ENCODE results near the gene HNRNPA2B1.
A peak's percentile ranks its signal among the peaks of the same experiment; 100 is the strongest.
"Not testable (repeated sequence)": the region's sequence is repeated elsewhere in the genome, so short reads cannot be mapped to it uniquely, and the experiment has no call there.

The HNRNPA2B1 gene

DNA sequence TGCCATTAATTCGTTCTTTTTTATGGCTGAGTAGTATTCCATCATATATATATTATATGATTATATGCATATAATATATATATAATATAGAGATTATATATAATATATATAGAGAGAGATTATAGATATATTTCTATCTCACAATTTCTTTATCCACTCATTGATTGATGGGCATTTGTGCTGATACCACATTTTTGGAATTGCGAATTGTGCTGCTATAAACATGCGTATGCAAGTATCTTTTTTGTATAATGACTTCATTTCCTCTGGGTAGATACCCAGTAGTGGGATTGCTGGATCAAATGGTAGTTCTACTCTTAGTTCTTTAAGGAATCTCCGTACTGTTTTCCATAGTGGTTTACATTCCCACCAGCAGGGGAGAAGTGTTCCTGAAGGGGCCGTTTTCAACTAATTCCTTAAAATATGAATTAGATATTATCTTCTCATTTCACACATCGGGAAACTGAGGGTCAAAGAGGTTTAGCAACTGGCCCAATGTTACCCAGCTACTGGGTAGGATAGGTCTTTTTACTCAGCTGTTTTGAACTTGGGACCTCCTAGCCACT, 32.0 kb downstream of the HNRNPA2B1 start:
- no peak overlapping the region for H3K9ac ChIP-seq
- no peaks in the 10 kb centered on the region for H3K27me3 ChIP-seq
- H3K4me3 ChIP-seq, result no peak overlapping the region
- H3K9me3 ChIP-seq, result peaks cover 8% of the 10 kb centered on the region; the same call in 1 of the 2 replicates
- no peak overlapping the region for H3K4me2 ChIP-seq
- H3K27ac ChIP-seq, result no peak overlapping the region
- H4K20me1 ChIP-seq, result peaks cover 16% of the 10 kb centered on the region
- no peak for TF ChIP-seq Cebpa-rat (IDR thresholded peaks at IDR 0.05)
- peaks cover 33% of the 10 kb centered on the region for H3K36me3 ChIP-seq
- no peaks in the 10 kb centered on the region for H3K4me1 ChIP-seq

DNA sequence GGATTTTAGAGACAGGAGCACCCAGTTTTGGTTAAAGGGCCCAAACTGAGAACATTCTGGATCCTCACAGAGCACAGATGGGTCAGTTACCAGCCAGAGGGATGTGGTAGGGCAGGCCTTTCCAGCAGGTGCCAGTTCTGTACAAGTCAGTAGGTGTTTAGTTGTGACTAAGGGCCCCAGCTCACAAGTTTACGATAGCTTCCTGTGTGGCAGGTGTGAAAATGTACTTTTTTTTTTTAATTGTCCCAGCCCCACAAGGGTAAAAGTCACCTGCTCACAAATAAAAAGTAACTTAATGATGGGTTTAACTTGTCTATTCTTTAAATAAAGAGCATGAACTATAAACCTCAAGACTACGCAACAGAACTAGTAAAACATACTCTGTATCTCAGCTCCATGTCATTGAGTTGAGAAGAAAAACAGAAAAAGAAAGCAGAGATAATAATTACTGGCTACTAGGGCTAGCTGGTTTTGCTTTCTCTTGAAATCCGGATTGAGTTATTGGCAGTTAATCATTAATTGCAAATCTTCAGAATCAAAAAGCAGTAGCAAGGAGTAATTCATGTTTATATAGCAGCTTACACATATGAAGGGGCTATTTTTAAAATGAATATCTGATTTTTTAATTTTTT, 33.1 kb downstream of the HNRNPA2B1 start:
- Histone ChIP-seq H3K4me2 (no peak overlapping the region), H3K36me3 (peaks cover 33% of the 10 kb centered on the region), H3K27ac (no peak overlapping the region), H3K9me3 (peaks cover 8% of the 10 kb centered on the region; the same call in 1 of the 2 replicates), H3K27me3 (no peaks in the 10 kb centered on the region), H3K4me3 (no peak overlapping the region), H3K4me1 (no peaks in the 10 kb centered on the region), H4K20me1 (peaks cover 16% of the 10 kb centered on the region), H3K9ac (no peak overlapping the region)
- no peak for TF ChIP-seq Cebpa-rat (IDR thresholded peaks at IDR 0.05)

GRCh38 chr7:26166684-26167266, 33.8 kb downstream of the HNRNPA2B1 start:
- Histone ChIP-seq H3K27ac (no peak overlapping the region), H3K36me3 (peaks cover 32% of the 10 kb centered on the region), H3K4me1 (no peaks in the 10 kb centered on the region), H3K27me3 (no peaks in the 10 kb centered on the region), H3K4me2 (no peak overlapping the region), H4K20me1 (peaks cover 16% of the 10 kb centered on the region), H3K9me3 (peaks cover 7% of the 10 kb centered on the region; the same call in 1 of the 2 replicates), H3K4me3 (no peak overlapping the region), H3K9ac (0 out of 2 replicates have a peak overlapping the region, but pooled peaks have one; percentile 35)
- TF ChIP-seq Cebpa-rat (IDR thresholded peaks at IDR 0.05), result no peak

DNA sequence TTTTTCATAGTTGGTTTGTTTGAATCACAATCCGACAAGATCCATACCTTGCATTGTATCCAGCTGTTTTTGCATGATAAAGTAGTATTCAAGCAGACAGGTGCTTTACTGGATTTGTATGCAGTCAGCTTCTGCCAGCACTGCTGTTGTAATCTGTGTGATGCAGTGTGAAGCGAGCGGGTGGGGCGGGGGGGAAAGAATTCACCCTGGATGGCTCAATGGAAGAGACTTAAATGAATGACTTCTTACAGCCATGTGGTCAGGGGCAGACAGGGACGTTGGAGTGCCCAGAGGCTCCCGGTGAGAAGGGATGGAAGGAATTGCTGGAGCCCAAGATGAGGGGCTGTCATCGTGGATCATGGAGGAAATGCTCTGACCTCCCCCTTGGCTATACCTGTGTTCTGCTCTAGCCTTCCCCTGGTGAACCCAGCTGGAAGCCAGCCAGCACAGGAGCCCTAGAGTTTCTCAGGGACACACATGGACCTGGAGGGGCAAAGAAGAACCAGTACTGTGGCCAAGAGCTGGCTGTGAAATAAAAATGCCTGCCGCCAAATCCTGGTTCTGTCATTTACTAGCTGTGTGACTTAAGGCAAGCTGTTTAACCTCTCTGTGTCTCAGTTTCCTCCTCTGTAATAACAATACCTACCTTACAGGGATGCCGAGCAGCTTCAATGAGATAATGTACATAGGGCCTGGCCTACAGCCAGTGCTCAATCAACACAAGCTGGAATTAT, 34.4 kb downstream of the HNRNPA2B1 start:
- no peak overlapping the region for H3K4me2 ChIP-seq
- no peak for TF ChIP-seq Cebpa-rat (IDR thresholded peaks at IDR 0.05)
- peaks cover 28% of the 10 kb centered on the region for H3K36me3 ChIP-seq
- no peak overlapping the region for H3K27ac ChIP-seq
- H3K9ac ChIP-seq, result no peak overlapping the region
- no peak overlapping the region for H3K4me3 ChIP-seq
- no peaks in the 10 kb centered on the region for H3K4me1 ChIP-seq
- peaks cover under 1% of the 10 kb centered on the region; the same call in 1 of the 2 replicates for H3K9me3 ChIP-seq
- peaks cover 16% of the 10 kb centered on the region for H4K20me1 ChIP-seq
- no peaks in the 10 kb centered on the region for H3K27me3 ChIP-seq

DNA sequence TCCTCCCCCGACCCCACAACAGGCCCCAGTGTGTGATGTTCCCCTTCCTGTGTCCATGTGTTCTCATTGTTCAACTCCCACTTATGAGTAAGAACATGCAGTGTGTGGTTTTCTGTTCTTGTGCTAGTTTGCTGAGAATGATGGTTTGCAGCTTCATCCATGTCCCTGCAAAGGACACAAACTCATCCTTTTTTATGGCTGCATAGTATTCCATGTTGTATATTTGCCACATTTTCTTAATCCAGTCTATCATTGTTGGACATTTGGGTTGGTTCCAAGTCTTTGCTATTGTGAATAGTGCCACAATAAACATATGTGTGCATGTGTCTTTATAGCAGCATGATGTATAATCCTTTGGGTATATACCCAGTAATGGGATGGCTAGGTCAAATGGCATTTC, 36.7 kb downstream of the HNRNPA2B1 start:
- Histone ChIP-seq H4K20me1 (peaks cover 16% of the 10 kb centered on the region; the same call in 1 of the 2 replicates), H3K36me3 (peaks cover 13% of the 10 kb centered on the region)
- not testable (repeated sequence) for H3K9me3 ChIP-seq, H3K27me3 ChIP-seq, H3K4me3 ChIP-seq, H3K4me2 ChIP-seq, H3K9ac ChIP-seq, H3K27ac ChIP-seq, H3K4me1 ChIP-seq

- no peak overlapping the region for H3K4me3 ChIP-seq
- H3K4me2 ChIP-seq, result no peak overlapping the region
- H4K20me1 ChIP-seq, result peaks cover 16% of the 10 kb centered on the region; the same call in 1 of the 2 replicates
- no peaks in the 10 kb centered on the region for H3K9me3 ChIP-seq
- peaks cover 13% of the 10 kb centered on the region for H3K36me3 ChIP-seq
- H3K27me3 ChIP-seq, result no peaks in the 10 kb centered on the region
- H3K9ac ChIP-seq, result no peak overlapping the region
- TF ChIP-seq Cebpa-rat (IDR thresholded peaks at IDR 0.05), result no peak
- H3K4me1 ChIP-seq, result peaks cover 20% of the 10 kb centered on the region
- no peak overlapping the region for H3K27ac ChIP-seq
Measured at GRCh38 chr7:26162431-26162830, 38.1 kb downstream of the HNRNPA2B1 start.

DNA sequence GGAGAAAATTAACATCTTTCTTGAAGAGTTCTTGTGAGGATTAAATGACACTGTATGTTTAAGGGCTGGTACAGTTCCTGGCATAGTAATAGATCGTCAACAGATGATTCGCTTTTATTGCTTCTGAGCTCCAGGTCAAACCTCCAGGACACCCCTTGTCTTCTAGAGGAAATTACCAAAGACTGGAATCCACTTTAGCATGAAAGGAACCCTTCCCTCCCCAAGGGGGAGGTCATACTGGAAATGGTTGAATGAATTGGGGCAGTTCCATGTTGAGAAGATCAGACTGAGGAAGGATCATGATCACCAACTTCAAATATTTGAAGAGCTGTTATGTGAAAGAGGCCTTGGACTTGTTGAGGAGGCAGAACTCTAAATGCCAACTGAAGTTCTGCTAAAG, 39.6 kb downstream of the HNRNPA2B1 start:
- TF ChIP-seq Cebpa-rat (IDR thresholded peaks at IDR 0.05), result no peak
- Histone ChIP-seq H3K9me3 (no peaks in the 10 kb centered on the region), H3K27me3 (no peaks in the 10 kb centered on the region), H3K4me3 (no peak overlapping the region), H3K9ac (no peak overlapping the region), H3K4me2 (no peak overlapping the region), H3K4me1 (peaks cover 35% of the 10 kb centered on the region), H4K20me1 (peaks cover under 1% of the 10 kb centered on the region; the same call in 1 of the 2 replicates), H3K27ac (no peak overlapping the region), H3K36me3 (peaks cover 7% of the 10 kb centered on the region; the same call in 1 of the 2 replicates)

DNA sequence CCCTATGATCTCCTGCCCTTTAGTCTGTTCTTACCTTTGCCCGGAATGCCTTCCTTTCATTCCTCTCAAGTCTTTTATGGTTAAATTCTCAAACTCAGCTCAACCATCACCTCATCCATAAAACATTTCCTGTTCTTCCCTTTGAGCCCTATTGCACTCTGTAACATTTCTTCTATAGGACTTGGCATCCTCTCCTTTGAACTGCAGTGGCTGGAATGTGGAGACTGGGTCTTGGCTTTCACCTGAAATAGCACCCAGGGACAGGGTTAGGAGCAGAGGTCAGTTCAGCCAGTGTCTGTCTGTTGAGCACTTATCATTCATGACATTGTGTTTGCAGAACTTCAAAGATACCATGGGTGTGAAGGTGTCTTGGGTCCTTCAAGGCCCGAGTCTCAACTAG, 41.3 kb downstream of the HNRNPA2B1 start:
- Histone ChIP-seq H3K27ac (no peak overlapping the region), H3K4me2 (no peak overlapping the region), H3K4me3 (no peak overlapping the region), H4K20me1 (no peaks in the 10 kb centered on the region), H3K27me3 (no peaks in the 10 kb centered on the region), H3K9me3 (no peaks in the 10 kb centered on the region), H3K4me1 (peaks cover 51% of the 10 kb centered on the region), H3K36me3 (peaks cover 7% of the 10 kb centered on the region; the same call in 1 of the 2 replicates), H3K9ac (no peak overlapping the region)
- no peak for TF ChIP-seq Cebpa-rat (IDR thresholded peaks at IDR 0.05)

- H3K27ac ChIP-seq, result peak overlapping the region; percentile 80; the same call in 1 of the 2 replicates
- no peak overlapping the region; the same call in 1 of the 2 replicates for H3K4me3 ChIP-seq
- H3K4me2 ChIP-seq, result peak overlapping the region; percentile 94
- 0 out of 2 replicates have a peak overlapping the region, but pooled peaks have one; percentile 74 for H3K9ac ChIP-seq
- H3K4me1 ChIP-seq, result peaks cover 68% of the 10 kb centered on the region
- no peaks in the 10 kb centered on the region for H4K20me1 ChIP-seq
- peaks cover 7% of the 10 kb centered on the region; the same call in 1 of the 2 replicates for H3K36me3 ChIP-seq
- H3K9me3 ChIP-seq, result no peaks in the 10 kb centered on the region
- H3K27me3 ChIP-seq, result no peaks in the 10 kb centered on the region
- no peak for TF ChIP-seq Cebpa-rat (IDR thresholded peaks at IDR 0.05)
Measured at GRCh38 chr7:26157520-26158105, 42.9 kb downstream of the HNRNPA2B1 start.

All from BLaER1 (cell line).